ENCODE results near the gene RAN. TPM values are rescaled to one million over a fixed set of nuclear protein-coding genes. Genes with fewer than 3 reads are reported as not detected.

The RAN gene
- polyA plus RNA-seq, 1 of the 3 experiments (the other 2 are of a cell fraction): 865 TPM

GRCh38 chr12:130872179-130873096 is 572 bp downstream of the RAN start (continued):
- TF ChIP-seq TEAD4 (IDR thresholded peaks at IDR 0.05; ENCODE audit: borderline replicate concordance, insufficient read depth) (no peak), FOSL2 (IDR thresholded peaks at IDR 0.05; ENCODE audit: borderline replicate concordance, low read depth) (no peak), YY1 (IDR thresholded peaks at IDR 0.05; ENCODE audit: low read depth) (0 out of 2 replicates have a peak, but pooled peaks have one; percentile 19), ZBTB33 (IDR thresholded peaks at IDR 0.05; ENCODE audit: borderline replicate concordance, low read depth) (no peak), MEF2A (IDR thresholded peaks at IDR 0.05; ENCODE audit: borderline replicate concordance, low read depth) (no peak), EZH2phosphoT487 (IDR thresholded peaks at IDR 0.05; ENCODE audit: borderline replicate concordance, low read depth) (no peak), NFIC (IDR thresholded peaks at IDR 0.05; ENCODE audit: borderline replicate concordance) (no peak), RFX5 (IDR thresholded peaks at IDR 0.05; ENCODE audit: low read length) (no peak), MXI1 (IDR thresholded peaks at IDR 0.05; ENCODE audit: low read depth, low read length) (0 out of 2 replicates have a peak, but pooled peaks have one; percentile 38), CHD2 (IDR thresholded peaks at IDR 0.05; ENCODE audit: low read length, partially characterized antibody) (peak; percentile 8), RCOR1 (IDR thresholded peaks at IDR 0.05; ENCODE audit: low read length) (no peak), SMC3 (IDR thresholded peaks at IDR 0.05; ENCODE audit: low read depth, low read length) (no peak)
- TF ChIP-seq, protein P1, sequence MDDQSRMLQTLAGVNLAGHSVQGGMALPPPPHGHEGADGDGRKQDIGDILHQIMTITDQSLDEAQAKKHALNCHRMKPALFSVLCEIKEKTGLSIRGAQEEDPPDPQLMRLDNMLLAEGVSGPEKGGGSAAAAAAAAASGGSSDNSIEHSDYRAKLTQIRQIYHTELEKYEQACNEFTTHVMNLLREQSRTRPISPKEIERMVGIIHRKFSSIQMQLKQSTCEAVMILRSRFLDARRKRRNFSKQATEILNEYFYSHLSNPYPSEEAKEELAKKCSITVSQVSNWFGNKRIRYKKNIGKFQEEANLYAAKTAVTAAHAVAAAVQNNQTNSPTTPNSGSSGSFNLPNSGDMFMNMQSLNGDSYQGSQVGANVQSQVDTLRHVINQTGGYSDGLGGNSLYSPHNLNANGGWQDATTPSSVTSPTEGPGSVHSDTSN (IDR thresholded peaks at IDR 0.05): no peak
- TF ChIP-seq, protein P2, sequence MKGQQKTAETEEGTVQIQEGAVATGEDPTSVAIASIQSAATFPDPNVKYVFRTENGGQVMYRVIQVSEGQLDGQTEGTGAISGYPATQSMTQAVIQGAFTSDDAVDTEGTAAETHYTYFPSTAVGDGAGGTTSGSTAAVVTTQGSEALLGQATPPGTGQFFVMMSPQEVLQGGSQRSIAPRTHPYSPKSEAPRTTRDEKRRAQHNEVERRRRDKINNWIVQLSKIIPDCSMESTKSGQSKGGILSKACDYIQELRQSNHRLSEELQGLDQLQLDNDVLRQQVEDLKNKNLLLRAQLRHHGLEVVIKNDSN (IDR thresholded peaks at IDR 0.05; ENCODE audit: borderline replicate concordance, low read depth): no peak

DNA sequence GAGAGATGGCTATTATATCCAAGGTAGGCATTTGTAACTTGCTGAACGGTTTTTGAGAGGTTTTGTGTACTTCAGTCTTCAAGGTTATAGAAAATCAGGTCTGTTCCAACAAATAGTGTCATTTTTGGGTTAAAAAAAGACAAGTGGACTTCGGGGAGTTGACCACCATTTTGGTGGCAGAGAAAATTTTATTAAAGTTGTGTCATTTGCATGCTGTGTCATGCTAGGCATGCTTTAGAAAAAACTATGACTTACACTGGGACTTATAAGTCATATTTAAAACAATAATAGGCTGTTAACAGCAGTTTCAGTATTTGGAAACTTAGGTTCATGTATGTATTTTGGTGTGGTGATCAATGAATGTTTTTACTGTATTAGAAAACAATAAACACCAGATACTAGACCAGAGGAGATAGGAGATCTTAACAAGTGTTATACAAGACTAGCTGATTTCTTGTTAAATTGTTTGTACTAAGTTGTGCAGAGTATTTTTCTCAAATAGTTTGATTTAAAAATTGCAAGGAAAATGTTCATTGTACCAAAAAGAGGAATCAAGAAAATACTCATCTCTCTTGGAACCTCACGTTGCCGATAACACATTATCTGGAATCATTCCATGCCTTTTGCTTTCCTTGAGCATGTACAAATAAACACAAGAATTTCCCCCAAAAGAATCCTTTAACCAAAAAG is 1.4 kb downstream of the RAN start:
- 28% methylated on average over 4 of the region's 4 CpGs for WGBS (ENCODE audit: low lambda C conversion rate)
- Histone ChIP-seq H3K4me3 (ENCODE audit: low read depth in 2 of 2, low read length in 1 of 2) (peak overlapping the region; percentile 78 to 83), H3K4me2 (peak overlapping the region; percentile 94), H3F3A (replicated peaks; ENCODE audit: insufficient read depth) (peaks cover 54% of the 10 kb centered on the region), H3K36me3 (replicated peaks in 1 of 2; ENCODE audit: control insufficient read depth in 1 of 2, insufficient read depth in 2 of 2, low read length in 1 of 2) (peaks cover 48 to 52% of the 10 kb centered on the region in 2 experiments), H4K20me1 (ENCODE audit: insufficient read depth) (peaks cover 49% of the 10 kb centered on the region), H3K27me3 (ENCODE audit: insufficient read depth) (no peaks in the 10 kb centered on the region), H3K9ac (peak overlapping the region; percentile 86), H3K79me2 (ENCODE audit: insufficient read depth) (peaks cover 47% of the 10 kb centered on the region), H3K27ac (ENCODE audit: low read depth in 2 of 2, low read length in 1 of 2) (peak overlapping the region; percentile 57 to 85; a peak in 3 of 4 replicates), H3K9me2 (no peaks in the 10 kb centered on the region), H2AFZ (ENCODE audit: low read depth) (no peak overlapping the region), H3K9me3 (no peaks in the 10 kb centered on the region), H3K4me1 (ENCODE audit: control insufficient read depth in 1 of 2, insufficient read depth in 2 of 2, low read depth in 1 of 2, low read length in 1 of 2) (peaks cover 9 to 11% of the 10 kb centered on the region in 2 experiments; a peak in 3 of 4 replicates)
- DNase-seq: no peak
- ChIA-PET CTCF (interaction anchor here (0.8 to 1.8 kb wide), 2 partner anchors 47 to 831 kb away, joined by 3 to 7 read pairs; no protein-coding TSS in a partner anchor), POLR2A (interaction anchor here (0.9 kb wide), 1 partner anchor 56 kb away, joined by 3 read pairs; no protein-coding TSS in a partner anchor)
- TF ChIP-seq, protein P3, sequence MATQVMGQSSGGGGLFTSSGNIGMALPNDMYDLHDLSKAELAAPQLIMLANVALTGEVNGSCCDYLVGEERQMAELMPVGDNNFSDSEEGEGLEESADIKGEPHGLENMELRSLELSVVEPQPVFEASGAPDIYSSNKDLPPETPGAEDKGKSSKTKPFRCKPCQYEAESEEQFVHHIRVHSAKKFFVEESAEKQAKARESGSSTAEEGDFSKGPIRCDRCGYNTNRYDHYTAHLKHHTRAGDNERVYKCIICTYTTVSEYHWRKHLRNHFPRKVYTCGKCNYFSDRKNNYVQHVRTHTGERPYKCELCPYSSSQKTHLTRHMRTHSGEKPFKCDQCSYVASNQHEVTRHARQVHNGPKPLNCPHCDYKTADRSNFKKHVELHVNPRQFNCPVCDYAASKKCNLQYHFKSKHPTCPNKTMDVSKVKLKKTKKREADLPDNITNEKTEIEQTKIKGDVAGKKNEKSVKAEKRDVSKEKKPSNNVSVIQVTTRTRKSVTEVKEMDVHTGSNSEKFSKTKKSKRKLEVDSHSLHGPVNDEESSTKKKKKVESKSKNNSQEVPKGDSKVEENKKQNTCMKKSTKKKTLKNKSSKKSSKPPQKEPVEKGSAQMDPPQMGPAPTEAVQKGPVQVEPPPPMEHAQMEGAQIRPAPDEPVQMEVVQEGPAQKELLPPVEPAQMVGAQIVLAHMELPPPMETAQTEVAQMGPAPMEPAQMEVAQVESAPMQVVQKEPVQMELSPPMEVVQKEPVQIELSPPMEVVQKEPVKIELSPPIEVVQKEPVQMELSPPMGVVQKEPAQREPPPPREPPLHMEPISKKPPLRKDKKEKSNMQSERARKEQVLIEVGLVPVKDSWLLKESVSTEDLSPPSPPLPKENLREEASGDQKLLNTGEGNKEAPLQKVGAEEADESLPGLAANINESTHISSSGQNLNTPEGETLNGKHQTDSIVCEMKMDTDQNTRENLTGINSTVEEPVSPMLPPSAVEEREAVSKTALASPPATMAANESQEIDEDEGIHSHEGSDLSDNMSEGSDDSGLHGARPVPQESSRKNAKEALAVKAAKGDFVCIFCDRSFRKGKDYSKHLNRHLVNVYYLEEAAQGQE (IDR thresholded peaks at IDR 0.05; ENCODE audit: low read depth, low read length): no peak
- TF ChIP-seq ELF1 (IDR thresholded peaks at IDR 0.05): no peak
- no peak for TF ChIP-seq MAX (IDR thresholded peaks at IDR 0.05; ENCODE audit: low read depth)
- no peak for TF ChIP-seq RFX5 (IDR thresholded peaks at IDR 0.05; ENCODE audit: low read length)
- TF ChIP-seq ZBTB33 (IDR thresholded peaks at IDR 0.05; ENCODE audit: borderline replicate concordance, low read depth): no peak
- TF ChIP-seq NFIC (IDR thresholded peaks at IDR 0.05; ENCODE audit: borderline replicate concordance): no peak
- no peak for TF ChIP-seq POLR2AphosphoS5 (IDR thresholded peaks at IDR 0.05; ENCODE audit: low read depth, low read length)

All from SK-N-SH (cell line).